ENCODE measurements around the gene OR52B2. TPM values are rescaled to one million over a fixed set of nuclear protein-coding genes. Genes with fewer than 3 reads are reported as not detected.
"Not testable (repeated sequence)": the region's sequence is repeated elsewhere in the genome, so short reads cannot be mapped to it uniquely, and the experiment has no call there.

Gene OR52B2
- total and polyA plus RNA-seq, 3 donors from 2014 or later = 0.68 TPM; not detected in 2

DNA sequence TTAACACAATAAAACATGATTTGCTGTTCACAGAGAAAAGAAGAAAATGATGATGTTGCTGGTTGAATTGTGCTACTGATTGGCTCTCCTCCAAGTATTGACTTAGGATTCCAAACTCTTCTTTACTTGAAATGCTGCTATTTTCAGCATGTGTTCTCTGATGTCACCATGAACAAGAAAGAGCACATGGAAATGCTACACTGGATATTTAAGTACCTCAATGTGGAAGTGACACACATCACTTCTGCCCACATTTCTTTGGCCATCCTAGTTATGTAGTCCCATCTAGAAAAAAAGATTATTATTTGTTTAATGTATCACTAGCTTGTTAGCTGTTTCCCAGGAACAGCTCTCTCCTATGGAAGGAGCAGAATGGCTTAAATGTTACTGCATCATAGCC, 27.2 kb downstream of the OR52B2 start:
- Histone ChIP-seq H3K4me3 (no peak overlapping the region), H3K27ac (no peak overlapping the region), H3K9me3 (no peaks in the 10 kb centered on the region), H3K36me3 (ENCODE audit: low read depth, missing control alignments) (no peaks in the 10 kb centered on the region), H3K27me3 (no peaks in the 10 kb centered on the region), H3K4me1 (no peaks in the 10 kb centered on the region)
- TF ChIP-seq, protein P1, sequence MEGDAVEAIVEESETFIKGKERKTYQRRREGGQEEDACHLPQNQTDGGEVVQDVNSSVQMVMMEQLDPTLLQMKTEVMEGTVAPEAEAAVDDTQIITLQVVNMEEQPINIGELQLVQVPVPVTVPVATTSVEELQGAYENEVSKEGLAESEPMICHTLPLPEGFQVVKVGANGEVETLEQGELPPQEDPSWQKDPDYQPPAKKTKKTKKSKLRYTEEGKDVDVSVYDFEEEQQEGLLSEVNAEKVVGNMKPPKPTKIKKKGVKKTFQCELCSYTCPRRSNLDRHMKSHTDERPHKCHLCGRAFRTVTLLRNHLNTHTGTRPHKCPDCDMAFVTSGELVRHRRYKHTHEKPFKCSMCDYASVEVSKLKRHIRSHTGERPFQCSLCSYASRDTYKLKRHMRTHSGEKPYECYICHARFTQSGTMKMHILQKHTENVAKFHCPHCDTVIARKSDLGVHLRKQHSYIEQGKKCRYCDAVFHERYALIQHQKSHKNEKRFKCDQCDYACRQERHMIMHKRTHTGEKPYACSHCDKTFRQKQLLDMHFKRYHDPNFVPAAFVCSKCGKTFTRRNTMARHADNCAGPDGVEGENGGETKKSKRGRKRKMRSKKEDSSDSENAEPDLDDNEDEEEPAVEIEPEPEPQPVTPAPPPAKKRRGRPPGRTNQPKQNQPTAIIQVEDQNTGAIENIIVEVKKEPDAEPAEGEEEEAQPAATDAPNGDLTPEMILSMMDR (IDR thresholded peaks at IDR 0.05) = no peak
- no peak for TF ChIP-seq POLR2A (IDR thresholded peaks at IDR 0.05)
- intact Hi-C loops (cut with DNase I; ENCODE audit: low total_unique reads) = no loop called here
- no peak for DNase-seq

DNA sequence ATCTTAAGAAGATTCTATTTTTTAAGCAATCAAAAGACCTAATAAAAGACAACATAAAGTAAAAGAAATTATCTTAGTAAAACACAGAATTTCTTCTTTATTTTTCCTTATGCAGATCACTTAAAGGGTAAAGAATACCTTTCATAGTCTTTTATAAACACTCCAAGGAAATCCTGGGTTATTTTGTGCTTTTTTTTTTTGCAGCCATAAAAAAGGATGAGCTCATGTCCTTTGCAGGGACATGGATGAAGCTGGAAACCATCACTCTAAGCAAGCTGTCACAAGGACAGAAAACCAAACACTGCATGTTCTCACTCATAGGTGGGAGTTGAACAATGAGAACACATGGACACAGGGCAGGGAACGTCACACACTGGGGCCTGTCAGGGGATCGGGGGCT, 34.2 kb downstream of the OR52B2 start:
- WGBS, 2 donors = 50 to 53% methylated on average over 2 of the region's 2 CpGs
- H3K9me3 ChIP-seq; H3K4me1 ChIP-seq; DNase-seq; H3K36me3 ChIP-seq (ENCODE audit: low read depth, missing control alignments); H3K27me3 ChIP-seq; H3K4me3 ChIP-seq; intact Hi-C loops (cut with DNase I; ENCODE audit: low total_unique reads); H3K27ac ChIP-seq: not testable (repeated sequence)

DNA sequence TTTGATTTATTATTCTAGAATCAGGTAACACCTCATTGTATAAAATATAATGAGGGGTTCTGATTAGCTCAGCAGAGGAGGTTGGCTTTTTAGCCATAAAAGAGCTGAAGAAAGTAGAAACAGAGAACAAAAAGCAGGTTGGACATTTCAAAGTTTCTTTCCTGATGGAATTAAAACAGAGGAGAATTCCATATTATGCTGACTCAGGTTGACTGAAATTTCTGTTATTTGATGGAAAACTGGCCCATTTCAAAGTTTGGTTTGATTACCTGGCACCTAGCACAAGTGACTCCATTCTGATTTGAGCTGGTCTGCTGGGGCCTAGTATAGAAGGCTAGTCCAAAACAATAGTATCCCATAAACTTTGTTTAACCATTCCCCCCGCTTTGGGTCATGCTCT, 37.7 kb downstream of the OR52B2 start:
- DNase-seq = no peak
- intact Hi-C loops (cut with DNase I; ENCODE audit: low total_unique reads) = no loop called here
- Histone ChIP-seq H3K4me3 (no peak overlapping the region), H3K9me3 (no peaks in the 10 kb centered on the region), H3K4me1 (no peaks in the 10 kb centered on the region), H3K27me3 (no peaks in the 10 kb centered on the region), H3K36me3 (ENCODE audit: low read depth, missing control alignments) (no peaks in the 10 kb centered on the region), H3K27ac (no peak overlapping the region)
- WGBS, 2 donors = 92 to 93% methylated on average over 1 of the region's 1 CpG
- TF ChIP-seq, protein P1 (IDR thresholded peaks at IDR 0.05) = no peak
- TF ChIP-seq POLR2A (IDR thresholded peaks at IDR 0.05) = no peak

DNA sequence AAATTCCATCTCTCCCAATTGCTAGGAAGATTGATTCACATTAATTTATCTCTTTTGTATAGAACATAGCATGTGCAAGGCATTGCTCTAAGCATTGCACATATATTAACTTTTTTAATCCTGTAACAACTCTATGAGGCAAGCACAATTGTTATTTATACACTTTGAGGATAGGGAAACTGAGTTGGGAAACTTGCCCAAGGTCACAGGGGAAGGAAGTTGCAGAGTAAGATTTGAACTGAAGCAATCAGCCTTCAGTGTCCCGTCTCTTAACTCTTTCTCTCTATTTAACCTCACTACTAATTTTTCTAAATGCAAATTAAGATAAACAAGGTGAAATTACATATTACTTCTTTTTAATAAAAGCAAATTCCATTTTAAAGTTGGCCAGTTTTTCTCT, 40.5 kb downstream of the OR52B2 start:
- Histone ChIP-seq H3K4me3 (no peak overlapping the region), H3K4me1 (no peaks in the 10 kb centered on the region), H3K36me3 (ENCODE audit: low read depth, missing control alignments) (no peaks in the 10 kb centered on the region), H3K27me3 (no peaks in the 10 kb centered on the region), H3K27ac (no peak overlapping the region), H3K9me3 (no peaks in the 10 kb centered on the region)
- DNase-seq = no peak
- intact Hi-C loops (cut with DNase I; ENCODE audit: low total_unique reads) = no loop called here
- WGBS, 2 donors = 31 to 57% methylated on average over 1 of the region's 1 CpG
- no peak for TF ChIP-seq POLR2A (IDR thresholded peaks at IDR 0.05)
- TF ChIP-seq, protein P1 (IDR thresholded peaks at IDR 0.05) = no peak

DNA sequence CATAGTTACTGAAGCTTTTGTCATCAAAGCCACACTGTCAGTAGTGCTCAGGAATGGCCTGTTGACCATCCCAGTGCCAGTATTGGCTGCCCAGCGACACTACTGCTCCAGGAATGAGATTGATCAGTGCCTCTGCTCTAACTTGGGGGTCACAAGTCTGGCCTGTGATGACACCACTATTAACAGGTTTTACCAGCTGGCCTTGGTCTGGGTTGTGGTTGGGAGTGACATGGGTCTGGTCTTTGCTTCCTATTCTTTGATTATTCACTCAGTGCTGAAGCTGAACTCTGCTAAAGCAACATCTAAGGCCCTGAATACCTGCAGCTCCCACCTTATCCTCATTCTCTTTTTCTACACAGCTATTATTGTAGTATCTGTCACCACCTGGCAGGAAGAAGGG, 41.1 kb downstream of the OR52B2 start:
- WGBS, 2 donors = 88% methylated on average over 1 of the region's 1 CpG; no CpG with 5 or more reads in 1 of the 2 donors
- intact Hi-C loops (cut with DNase I; ENCODE audit: low total_unique reads) = no loop called here
- TF ChIP-seq POLR2A (IDR thresholded peaks at IDR 0.05) = no peak
- TF ChIP-seq, protein P1 (IDR thresholded peaks at IDR 0.05) = no peak
- Histone ChIP-seq H3K4me1 (no peaks in the 10 kb centered on the region), H3K27me3 (no peaks in the 10 kb centered on the region), H3K27ac (no peak overlapping the region), H3K9me3 (no peaks in the 10 kb centered on the region), H3K36me3 (ENCODE audit: low read depth, missing control alignments) (no peaks in the 10 kb centered on the region), H3K4me3 (no peak overlapping the region)
- no peak for DNase-seq
